NCI-H187 (cell line): ENCODE data around the gene RGMB.

Experiments
- DNase-seq, 2 experiments: peaks; one replicate each; lab custom pipeline; 2025; lab: John Stamatoyannopoulos, UW

RGMB gene

DNA sequence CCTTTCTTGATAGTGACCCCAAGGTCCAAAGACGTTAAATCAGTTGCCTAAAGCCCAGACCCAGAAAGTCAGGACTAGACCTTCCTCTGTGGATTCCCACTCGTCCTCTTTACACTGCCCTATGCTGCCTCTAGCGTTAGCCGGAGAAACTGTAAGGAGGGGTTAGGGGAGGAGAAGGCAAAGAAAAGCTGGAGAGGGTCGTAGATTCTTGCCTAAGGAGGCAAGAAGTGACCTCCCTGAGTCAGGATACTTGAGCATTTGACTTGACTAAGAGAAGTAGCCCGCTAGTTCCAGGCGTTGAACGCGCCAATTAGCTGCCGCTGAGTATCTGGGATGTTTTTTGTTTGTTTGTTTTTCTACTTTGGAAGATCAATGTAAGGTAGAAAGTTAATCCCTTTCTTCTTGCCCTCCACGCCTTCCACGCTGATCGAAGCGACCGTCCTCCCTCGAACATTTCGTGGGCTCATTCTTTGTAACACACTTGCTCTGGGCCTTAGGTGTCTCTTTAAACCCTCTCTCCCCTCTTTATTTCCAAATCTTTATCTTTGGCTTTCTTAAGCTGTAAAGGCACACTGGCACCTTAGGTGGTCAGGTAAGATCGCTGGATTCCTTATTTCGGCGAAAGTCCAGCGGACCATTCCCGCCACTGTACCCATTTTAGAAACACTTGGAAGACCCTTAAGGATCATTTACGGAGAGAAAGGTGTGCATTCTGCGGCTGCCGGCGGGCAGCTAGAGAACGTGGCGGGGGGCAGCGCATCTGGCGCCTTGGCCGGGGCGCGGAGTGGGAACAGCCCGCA lies 5.1 kb upstream of the RGMB start:
- peak; percentile 16 to 55 for DNase-seq

DNA sequence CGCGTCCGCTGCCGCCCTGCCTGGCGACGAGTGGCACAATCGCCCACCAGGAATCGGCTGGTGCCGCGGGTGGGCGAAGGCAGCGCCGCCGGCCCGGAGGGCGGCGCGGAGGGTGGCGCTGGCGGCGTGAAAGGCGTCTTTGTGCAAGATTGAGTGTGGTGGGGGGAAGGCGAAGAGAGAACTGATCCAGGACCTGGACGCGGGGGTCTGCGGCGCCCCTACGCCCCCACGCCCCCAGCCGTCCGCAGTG lies 4.6 kb upstream of the RGMB start:
- no peak for DNase-seq

DNA sequence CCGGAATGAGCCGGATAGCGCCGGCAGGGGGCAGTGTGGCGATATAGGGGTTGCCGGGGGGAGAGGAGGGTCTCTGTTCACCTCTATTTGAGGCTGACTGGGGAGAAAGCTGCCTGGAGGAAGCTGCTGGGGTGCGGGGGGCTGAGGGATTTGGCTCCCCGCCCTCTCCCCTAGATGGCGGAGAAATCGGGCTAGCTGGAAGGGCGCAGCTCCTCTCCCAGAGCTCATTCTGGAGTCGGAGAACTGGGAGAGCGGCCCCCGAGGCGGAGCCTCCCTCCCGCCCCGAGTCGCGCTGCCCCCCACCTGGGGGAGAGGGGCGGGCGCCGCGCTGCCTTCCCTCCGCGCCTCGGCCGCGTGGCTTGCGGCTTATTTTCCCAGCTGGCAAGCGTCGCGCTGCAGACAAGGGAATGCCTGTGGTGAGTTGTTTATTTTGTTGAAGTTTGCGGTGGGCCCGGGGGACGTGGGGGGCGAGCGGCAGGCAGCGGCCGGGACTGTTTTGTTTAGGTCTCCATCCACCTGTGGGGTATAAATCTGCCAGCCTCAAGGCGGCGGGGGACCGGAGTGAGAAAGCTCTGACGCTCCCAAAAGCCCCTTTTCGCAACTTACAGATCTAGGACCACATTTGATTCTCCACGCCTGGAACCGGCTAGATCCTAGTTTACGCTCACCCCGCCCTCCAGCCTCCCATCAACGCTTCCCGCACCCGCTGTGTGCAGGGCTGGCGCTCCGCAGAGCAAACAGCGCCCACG lies 4.1 kb upstream of the RGMB start:
- DNase-seq, result peak; percentile 6 to 45

DNA sequence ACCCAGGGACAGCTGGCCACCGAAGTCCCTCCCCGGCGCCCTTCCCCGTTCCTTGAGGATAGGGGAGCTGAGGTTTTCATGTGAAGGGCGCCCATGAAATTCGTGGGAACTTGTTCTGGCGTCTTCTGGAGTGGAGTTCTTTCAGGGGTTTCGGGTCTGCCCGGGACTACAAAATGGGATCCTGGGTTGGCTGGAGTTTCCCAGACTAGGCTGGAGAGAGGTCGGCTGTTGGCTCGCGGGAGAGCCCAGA lies 3.6 kb upstream of the RGMB start:
- DNase-seq, result no peak

DNA sequence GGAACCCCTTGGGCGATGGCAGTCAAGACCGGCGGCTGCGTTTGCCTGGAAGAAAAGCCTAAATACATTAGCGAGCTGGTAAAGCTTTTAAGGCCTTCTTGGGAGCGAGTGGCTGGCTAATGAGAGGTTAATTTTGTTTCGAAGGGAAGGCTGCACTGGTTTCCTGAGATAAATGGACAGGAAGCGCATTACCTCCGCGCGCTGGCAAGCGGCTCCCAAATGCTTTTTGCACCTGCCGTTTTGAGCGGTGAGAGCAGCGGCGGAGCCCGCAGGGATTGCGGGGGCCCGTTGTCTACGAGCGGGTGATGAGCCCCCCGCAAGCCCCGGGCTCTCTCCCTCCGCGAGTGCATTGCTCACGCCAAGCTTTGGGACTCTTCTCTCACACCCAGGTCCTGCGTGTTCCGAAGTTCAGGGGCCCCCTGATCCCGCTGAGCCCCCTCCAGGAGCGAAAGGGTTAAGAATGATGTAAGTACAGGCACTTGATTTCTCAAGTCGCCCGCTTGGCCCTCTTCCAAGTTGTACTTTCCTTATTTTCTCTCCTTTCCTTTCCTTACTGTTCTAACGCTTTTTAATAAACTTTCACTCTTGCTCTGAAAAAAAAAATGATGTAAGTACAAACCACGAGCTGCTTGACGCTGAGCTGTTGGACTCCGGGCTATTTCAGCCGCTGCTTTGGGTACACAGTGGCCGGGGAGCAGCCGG lies 3.1 kb upstream of the RGMB start:
- peak; percentile 31 to 69 for DNase-seq

DNA sequence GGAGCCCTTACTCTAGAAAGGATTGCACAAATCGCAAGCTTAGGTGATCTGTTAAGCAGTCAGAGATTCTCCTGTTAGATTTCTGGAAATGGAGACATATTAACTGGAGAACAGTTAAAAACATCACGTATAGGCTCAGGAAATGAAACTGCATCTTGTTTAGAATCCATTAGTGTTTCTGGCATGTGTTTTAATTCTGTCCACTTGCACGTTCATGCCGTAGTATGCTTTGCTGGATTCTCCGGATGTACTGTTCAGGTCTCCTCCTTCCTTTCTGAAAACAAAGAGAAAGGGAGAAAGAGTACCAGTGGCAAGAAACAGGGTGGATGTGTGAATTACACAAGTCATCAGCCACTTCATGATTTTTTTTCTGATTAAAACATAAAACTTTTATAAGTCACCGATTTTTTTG lies 2.5 kb upstream of the RGMB start:
- peak in 1 of 2 experiments; percentile 69 for DNase-seq

DNA sequence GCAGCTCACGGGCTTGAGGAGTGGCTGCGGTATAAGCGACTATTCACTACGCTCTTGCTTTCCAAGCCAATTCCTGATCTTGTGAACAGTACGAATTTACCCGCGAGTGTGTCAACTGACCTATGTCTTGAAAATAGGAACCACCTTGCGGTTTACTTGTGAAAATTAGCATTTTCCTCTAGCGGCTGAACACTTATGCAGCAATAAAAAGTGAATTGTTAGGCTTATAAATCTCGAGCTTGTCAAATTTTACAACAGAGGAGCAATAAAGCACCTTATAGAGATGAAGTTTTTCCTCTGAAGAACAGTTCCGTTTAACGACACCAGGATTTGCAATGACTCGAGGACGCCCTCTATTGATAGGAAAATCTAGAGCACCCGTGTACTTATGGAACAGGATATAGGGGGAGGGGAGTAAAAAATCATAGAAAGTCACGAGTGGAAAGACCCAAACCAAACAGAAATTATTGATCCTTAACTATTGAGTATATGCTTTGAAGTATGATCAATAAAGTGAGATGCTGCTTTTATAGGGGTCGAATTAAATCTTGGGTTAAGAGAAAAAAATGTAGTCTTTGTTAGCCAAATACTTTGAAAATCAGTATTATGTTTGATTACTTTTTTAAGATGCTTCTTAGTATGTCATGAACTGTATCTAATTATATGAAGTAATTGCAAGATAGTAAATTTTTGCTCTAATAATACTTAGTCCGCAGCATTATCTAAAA lies 1.9 kb upstream of the RGMB start:
- DNase-seq, result peak; percentile 61 to 69

DNA sequence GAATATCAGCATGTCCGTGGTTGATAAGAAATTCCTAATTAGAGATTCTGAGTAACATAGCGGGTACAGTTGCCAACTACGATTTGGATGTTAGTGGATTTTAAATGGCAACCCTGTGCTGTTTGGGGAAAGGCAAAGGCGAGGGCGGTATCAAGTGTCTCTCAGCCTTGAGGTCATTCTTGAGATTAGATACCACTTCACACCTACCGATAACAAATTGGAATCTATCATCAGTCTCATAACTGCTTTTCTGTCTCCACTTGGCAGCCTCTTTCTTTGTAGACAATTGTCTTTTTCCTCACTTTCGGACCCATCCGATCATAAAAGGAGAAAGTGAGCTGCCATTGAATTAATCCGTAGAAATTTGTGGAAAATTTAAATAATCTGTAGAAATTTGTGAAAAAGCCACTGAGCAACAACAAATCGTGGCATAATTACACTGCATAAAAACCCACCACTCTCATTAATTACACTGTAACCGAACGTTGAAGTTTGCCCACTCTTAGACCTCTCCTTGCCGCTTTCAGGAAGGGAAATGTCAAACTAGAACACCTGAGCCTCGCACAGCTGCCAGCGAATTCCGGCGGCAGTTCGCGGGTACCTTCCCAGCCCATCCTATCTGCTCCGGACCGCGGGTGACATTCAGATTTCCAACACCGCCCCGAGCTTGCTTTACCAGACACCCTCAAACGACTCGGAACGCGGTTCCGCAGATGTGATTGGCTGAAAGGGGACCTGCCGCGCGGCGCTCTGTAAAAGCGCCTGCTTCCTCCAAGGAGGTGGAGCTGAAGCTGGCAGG lies 849 bp upstream of the RGMB start:
- DNase-seq, result peak; percentile 84 to 90

DNA sequence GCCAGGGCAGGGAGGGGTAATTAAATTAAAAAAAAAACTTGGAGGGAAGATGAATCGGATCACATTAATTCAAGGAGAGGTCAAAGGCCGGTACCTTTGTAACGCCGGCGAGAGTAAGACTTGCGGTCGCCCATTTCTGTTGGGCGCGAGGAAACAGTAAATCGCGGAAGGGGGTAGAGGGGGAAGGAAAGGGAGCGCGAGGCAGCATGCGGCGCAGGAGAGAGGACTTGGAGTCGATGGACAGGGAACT lies 324 bp upstream of the RGMB start:
- DNase-seq, result no peak

DNA sequence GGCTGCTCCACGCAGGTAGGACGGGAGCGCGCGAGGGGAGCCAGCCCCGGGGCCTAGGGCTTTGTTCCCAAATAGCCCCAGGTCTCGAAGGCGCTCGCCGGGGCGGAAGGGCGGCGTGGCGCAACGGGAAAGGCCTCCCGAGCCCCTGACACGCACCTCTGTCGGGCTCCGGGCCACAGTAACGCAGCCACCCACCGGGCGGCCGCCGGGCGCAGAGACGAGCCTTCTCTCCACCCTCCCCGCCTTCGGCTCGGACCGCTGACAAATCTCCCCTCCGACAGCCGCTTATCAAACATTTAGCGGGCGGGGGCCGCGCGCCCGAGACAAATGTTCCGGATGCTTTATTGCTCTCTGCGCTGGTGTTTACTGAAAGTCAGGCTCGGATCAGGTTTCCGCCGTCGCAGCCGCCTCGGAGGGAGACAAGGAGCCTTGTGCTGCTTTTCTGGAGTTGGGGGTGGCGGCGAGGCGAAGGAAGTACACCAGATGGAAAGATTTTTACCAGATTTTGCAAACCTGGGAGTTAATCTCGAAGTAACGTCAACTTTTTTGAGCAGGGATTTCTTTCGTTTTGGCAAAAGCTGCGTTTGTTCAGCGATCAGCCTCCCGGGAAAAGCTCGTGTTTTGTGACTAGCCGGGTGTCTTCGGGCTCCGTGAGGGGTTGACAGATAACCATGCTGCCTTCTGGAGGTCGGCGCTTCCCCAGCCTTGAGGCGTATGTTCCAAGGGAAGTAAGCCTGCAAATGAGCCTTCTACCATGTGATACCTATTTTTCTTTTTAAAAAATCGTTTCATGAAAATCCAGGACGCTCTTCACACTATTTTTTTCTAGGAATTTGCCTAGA lies 950 bp downstream of the RGMB start:
- DNase-seq, result peak; percentile 68 to 72

DNA sequence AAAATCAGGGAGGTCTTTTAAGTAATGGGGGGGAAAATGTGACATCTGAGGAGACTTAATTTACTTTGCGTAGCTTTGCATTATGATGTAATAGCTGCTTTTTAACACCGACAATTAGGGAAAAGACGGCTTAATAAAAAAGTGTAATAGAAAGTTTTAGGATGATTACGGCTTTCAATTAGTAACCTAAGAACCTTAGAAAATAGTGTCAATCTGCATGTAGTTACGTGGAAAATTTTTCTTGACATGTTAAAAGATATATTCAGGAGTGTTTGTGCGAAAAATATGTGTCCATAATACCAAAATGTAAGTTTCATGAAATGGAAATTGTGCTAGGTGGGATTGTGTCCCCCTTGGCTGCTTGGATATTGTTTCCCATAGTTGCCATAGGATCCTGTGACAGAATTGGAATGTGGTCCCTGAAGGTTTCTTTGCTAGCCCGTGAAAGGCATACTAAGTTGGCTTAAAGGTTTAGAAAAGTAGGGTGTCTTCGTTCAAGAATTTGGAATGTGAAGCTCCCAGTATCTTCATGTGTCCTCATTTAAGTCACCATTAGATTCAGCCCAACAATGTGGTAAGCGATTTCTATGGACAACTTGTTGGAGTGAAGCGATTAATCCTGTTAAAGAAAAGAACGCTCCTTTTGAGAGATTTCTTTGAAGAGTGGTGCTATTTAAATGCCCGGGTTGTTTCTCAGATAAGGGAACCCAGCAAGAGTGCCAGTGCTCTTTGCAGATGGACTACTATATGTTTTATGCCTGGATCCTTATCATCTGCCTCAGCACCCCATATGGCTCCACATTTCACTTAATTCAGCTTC lies 2.0 kb downstream of the RGMB start:
- DNase-seq, result no peak

DNA sequence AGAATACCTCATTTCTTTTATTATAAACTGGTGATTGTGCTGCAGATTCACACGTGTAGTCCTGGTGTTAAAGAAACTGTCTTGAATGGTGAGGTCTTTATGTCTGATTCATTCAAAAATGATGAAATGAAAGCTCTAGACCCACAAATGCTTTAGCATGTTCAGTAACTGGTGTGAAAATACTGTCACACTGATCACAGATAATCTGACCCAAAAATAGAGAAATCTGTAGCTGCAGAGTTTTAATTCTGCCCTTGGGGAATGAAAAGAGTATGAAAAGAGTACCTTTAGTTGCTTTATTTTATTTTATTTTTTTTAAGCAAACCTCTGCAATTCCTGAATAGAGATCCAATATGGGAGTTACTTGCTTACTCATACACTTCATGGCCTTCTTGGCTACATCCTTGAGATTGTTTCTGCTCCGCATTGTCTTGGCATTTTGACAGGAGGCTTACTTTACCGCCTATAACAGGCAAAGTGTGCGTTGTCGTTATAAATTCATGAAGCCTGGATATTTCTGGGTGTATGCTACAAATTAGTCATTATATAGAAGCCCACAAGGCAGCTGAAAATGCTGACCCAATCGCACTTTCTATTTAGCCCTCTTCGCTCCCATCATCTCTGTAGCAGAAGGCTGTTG lies 2.7 kb downstream of the RGMB start:
- no peak for DNase-seq

DNA sequence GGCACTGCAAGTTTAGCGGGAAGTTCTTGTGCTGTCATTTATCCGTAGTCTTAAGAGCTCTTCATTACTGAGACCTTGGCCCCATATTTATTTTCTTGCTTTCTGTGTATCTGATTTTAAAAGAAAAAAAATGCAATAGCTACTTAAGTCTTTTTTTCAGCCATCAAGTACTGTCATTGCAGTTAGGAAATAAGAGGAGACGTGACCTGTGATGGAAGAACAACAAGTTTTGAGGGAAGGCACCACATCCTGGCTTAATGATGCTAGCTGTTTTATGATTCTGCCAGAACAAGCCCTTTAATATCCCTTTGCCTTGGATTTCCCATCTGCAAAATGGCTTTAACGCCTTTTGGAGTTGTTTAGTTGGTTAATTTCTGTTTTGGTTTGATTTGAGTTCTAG lies 3.8 kb downstream of the RGMB start:
- DNase-seq, result no peak

DNA sequence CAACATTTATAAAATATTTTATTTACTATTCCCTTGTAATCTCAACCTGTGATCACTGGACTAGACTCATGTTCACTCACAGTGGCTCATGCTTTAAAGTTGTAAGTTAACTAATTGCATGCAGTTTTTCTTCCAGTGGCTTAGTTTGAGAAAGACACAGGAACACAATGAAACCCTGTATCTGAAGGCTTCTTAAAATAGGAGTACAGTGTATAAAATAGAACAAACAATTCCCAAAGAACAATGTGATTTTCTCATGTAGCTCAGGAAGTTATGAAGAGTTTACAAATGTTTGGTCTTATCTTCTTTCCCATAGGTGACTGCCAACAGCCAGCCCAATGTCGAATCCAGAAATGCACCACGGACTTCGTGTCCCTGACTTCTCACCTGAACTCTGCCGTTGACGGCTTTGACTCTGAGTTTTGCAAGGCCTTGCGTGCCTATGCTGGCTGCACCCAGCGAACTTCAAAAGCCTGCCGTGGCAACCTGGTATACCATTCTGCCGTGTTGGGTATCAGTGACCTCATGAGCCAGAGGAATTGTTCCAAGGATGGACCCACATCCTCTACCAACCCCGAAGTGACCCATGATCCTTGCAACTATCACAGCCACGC lies 5.9 kb downstream of the RGMB start:
- no peak for DNase-seq

DNA sequence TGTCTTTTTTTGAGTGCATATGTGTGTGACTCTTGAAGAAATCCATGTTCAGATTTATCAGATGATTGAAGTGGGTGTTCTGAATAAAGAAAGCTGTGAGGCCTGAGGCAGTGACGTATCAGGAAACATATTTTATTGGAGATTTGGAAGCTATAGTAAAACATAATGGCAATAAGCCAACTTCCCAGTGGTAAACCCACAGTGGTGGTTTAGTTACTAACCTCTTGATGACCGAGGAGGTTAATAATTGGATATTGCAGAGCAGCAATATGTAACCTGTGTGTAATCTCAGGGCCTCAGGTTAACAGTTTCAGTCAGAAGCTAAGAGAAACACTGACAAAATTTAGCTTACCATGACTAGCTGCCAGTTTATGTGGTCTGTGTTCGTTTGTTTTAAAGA lies 6.9 kb downstream of the RGMB start:
- DNase-seq, result no peak

DNA sequence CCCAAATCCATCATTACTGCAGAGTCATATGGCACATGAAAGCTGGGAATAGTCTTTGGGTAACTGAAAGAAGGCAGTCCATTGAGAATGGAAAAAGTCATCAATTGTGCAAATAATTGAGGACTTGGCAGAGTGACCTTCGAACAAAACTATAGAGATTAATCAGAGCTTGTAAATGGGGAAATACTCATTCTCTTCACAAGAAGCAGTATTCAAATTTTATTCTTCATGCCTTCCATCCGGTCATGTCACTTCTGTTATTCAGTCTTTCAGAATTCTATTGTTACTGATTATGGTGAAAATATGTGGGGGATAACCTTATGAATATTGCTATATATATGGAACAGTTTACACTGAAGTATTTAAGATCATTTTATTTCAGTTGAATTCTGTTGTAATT lies 8.1 kb downstream of the RGMB start:
- no peak for DNase-seq

DNA sequence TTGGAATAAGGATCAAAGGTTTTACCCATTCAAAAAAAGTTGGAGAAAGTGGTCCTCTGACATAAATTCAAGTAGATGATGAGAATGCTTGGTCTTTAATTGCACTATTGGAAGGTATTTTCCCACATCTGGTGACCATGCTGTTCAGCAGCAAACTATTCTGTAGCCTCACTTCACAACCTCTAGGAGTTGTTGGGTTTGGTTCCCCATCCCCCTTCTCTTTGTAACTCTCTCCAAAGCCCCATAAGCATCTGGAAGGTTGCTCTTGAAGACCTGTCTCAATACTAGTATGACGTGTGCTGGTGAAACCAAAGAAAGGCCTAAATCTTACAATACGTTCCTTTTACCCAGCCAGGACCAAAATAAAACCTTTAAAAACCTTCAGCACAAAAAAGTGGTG lies 8.5 kb downstream of the RGMB start:
- DNase-seq, result no peak

DNA sequence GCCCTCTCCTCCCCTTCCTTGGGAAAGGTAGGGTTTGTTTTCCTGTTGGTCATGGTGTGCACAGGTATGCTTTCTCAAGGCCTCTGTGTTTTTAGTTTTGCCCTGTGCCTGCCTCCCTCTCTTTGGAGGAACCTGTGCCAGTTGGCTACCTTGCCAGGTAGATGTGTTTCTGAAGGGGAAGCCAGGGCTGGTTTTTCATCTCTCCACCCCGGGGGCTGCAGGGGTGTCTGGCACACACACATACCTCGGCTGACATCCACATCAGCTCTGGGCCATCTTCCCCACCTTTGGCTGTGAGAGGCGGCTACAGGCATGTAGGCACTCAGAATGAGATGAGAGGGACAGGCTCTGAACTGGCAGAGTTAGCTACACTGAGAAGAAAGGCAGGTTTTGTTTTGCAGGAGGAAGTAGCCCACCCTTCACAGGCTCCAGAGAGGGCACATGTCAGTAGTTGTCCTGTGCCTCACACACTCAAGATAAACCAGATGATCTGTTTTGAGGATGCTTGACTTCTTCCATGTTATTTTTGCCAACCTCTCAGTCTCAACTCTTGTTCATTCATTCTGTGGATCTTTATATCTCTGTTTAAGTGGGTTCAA lies 9.7 kb downstream of the RGMB start:
- DNase-seq, result no peak

DNA sequence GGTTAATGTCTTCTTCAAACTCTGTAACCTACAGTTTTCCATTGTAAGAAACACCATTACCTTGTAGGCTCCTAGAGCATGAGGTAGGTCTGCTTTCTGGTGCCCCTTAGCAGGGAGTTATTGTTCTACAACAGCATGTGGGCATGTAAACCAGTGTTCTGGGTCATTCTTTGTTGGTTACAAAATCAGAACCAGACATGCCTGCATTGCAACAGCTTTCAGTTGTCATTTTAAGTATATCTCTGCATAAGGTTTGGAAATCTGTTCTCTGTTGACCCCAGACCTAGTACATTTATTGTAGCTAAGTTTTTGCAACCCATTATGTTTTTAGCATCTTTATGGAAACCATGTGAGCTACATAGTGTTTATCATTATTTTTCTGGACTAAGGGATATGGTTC lies 10.9 kb downstream of the RGMB start:
- DNase-seq, result no peak
